ENCODE results near the gene SHROOM1.
"Not testable (repeated sequence)": the region's sequence is repeated elsewhere in the genome, so short reads cannot be mapped to it uniquely, and the experiment has no call there.

The SHROOM1 gene

DNA sequence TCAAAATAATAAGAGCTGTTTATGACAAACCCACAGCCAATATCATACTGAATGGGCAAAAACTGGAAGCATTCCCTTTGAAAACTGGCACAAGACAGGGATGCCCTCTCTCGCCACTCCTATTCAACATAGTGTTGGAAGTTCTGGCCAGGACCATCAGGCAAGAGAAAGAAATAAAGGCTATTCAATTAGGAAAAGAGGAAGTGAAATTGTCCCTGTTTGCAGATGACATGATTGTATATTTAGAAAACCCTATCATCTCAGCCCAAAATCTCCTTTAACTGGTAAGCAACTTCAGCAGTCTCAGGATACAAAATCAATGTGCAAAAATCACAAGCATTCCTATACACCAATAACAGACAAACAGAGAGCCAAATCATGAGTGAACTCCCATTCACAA, 26.2 kb downstream of the SHROOM1 start:
- not testable (repeated sequence) for DNase-seq

DNA sequence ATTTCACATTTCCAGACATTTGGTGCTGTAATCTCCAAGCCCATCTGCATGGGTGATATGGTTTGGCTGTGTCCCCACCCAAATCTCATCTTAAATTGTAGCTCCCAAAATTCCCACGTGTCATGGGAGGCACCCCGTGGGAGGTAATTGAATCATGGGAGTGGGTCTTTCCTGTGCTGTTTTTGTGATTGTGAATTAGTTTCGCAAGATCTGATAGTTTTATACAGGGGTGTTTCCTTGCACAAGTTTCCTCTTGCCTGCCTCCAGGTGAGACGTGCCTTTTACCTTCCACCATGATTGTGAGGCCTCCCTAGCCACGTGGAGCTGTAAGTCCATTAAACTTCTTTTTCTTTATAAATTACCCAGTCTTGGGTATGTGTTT, 27.8 kb downstream of the SHROOM1 start:
- DNase-seq, result not testable (repeated sequence)

DNA sequence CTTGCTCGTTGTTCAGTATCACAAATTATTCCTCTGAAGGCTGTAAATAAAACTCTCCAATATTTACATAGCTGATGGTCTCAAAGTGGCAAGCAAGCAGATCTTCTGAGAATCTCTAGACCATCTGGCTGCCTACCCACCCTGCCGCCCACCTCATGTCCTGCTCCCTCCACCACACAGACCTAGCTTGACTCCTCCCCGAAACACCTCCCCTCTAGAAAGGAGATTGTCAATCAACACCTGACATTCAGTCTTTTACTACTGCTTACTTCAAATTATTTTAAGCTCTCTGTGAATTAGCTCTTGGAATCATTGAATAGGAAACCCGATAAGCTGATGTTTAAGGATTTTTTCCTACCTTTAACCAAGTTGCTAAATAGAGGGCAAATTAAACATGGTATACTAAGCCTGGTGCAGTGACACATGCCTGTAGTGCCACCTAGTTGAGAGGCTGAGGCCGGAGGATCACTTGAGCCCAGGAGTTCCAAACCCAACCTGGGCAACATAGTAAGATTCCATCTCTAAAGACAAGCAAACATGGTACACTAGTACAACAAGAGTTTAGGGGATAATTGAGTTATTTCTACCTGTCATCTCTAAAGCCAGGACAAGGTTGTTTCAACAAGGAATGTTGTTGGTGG, 28.3 kb downstream of the SHROOM1 start:
- no peak for DNase-seq

DNA sequence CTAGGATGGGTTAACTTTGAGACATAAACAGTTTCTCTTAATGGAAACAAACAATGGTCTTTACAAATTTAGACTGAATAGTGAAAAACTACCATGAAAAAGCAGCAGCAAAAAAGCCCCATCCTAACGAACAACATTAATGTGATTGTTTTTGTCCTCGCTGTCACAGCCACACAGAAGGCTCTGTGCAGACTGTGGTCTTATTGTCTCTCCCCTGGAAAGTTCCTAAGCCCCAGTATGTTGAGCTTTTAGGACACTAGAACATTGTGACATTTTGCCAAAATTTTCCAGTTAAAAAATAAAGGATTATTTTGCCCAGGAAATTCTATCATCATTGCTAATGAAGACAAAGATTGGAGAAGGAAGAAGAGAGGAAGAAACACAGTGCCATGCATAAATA, 29.9 kb downstream of the SHROOM1 start:
- DNase-seq, result no peak

DNA sequence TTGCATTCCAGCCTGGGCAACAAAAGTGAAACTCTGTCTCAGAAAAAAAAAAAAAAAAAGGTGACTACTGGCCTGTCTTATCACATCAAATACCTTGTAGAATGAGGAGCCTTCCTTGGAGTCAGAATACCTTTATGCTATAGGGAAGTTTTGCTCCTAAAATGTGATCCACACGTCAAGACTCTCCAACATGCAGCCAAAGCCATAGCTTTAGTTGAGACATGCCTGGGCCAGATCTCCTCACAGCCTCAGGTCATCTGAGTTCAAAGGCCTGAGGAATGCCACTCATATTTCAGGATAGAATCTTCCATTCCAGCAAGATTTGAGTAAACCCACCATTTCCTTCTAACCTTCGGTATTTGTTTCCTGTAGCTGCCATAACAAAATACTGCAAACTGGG, 31.1 kb downstream of the SHROOM1 start:
- DNase-seq, result no peak

DNA sequence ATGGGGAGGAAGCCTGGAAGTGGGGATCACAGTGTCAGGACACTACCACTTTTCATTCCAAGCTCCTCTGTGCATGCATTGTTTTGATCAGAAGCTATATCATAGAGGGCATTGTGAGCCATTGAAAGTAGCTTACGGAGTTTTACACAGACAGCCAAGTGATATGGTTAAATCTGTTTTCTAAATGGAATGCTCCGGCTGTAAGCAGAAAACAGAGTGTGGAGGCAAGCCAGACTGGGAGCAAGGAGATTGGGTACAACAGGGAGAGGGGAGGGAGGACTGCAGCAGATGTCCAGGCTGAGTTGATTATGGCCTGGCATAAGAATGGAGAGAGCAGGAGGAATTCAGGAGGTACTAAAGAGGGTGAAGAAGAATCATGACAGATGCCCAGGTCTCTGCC, 32.8 kb downstream of the SHROOM1 start:
- DNase-seq, result no peak

DNA sequence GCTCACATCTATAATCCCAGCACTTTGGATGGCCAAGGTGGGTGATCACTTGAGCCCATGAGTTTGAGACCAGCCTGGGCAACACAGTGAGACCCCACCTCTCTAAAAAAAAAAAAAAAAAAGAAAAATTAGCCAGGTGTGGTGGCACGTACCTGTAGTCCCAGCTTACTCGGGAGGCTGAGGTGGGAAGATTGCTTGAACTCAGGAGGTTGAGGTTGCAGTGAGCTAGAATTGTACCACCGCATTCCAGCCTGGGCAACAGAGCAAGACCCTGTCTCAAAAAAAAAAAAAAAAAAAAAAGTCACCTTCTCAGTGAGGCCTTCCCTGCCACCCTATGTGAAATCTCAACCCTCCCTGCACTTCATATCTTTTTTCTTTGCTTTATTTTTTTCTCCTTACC, 39.4 kb downstream of the SHROOM1 start:
- no peak for DNase-seq

DNA sequence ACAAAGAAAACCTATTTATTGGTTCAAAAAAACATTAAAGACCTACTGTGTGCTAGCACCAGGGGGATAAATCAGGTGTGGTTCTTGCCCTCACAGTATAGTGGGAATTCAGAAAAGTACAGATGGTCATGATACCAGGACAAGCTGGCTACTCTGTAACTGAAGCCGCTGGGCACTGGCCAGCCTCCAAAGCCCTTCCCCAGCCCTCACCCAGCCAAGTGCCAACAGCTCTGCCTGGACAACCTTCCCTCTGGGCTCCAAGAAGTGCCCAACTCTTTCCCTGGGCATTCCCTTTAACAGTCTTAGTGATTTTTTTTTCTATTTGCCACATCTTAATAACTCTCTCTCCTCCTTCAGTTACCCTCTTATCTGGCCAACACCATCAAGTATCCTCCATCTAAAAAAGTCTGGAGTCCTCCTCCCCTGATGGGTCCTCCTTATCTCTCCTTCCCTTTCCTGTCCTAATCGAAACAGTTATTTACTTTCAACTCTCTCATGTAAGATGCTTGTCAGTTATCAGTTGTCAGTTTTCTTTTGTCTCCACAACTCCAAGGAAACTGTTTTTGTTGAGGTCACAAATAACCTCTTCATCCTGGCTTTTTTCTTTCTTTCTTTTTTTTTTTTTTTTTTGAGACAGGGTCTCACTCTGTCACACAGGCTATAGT, 40.1 kb downstream of the SHROOM1 start:
- no peak for DNase-seq

DNA sequence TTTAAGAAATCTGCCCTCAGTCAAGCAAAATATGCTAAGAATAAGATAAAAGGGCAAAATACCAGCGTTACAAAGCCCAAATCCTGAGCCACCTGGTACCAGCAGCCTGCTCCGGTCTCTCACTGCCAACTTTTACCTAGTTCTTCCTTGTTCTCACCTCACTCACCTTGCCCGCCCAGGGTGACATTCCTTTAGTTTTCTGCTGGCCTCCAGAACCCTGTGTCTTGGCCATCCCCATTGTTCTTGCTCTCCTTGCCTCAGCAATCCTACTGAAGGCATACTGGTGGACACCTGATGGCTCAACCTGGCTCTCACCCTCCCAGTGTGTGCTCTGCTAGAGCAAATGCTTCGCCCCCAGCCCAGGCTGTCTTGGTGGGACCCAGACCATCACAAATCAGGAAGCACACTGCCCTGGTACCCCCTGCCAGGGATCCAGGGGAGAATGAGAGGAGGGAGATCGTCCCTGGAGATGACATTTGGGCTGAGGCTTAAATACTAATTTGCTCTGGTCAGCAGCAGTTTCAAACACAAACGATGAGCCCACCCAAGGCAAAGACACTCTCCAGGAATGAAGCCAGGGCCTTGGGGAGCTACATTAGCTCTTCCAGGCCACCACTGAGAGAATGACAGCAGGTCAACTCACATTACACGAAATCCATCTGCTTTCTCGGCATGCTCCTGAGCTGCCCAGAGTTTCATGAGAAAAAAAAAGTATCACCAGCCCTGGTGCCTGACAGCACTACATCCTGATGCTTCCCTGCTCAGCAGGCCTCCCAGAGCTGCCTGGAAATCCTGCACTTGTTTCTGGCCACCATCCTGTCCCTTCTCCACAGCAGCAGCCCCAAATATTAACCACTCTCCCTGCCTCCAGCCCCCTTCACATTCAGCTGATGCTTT, 41.2 kb downstream of the SHROOM1 start:
- no peak for DNase-seq

DNA sequence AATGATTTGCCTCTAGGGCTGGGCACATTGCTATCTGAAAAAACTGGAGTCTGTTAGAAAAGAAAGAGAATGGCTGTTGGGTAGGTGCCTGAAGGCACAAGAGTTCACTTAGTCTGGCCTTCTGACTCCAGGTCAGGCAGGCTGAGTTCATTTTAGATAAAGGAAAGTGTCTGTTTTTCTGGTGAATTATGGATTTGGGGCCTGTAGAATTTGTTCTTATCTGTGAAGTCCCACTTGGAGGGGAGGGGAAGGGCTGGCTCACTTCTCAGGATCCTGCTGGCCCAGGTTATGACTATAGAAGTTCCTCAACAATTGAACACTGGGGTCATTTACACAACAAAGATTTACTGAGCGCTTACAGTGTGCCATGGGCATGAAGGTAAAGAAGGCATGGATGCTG, 41.9 kb downstream of the SHROOM1 start:
- DNase-seq, result no peak

DNA sequence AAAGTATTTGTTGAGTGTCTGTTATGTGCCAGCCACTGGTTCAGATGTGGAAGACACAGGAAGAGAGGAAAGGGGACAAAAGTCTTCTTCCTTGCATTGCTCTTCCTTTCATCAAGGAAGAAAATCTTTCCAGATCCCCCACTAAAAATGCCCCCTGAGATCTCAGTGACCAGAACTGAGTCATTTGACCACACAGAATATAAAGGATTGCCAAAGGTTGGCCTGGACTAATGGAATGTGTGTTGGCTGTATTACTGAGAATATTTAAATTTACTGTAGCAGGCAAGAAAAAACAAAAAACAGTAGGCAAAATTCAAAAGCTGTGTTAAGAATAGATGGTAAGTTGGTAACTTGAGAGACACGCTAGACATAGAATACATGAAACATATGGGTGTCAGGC, 43.4 kb downstream of the SHROOM1 start:
- no peak for DNase-seq

DNA sequence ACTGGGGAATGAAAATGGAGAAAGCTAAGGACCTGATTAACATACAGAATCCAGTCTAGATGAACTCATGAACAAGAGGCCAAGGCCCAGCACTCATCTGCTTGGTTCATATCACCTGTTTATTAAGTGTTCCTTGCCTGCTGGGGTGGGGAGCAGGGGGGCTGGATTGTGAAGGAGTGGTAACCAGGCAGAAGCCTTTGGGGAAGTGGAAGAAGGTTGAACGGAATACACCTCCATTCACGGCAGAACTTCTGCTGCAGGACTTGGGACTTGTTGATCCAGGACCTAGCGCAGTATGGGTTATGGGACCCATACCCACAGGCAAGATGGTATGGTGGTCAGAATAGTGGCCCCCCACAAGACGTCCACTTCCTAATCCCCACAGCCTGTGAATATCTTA, 44.6 kb downstream of the SHROOM1 start:
- no peak for DNase-seq

DNA sequence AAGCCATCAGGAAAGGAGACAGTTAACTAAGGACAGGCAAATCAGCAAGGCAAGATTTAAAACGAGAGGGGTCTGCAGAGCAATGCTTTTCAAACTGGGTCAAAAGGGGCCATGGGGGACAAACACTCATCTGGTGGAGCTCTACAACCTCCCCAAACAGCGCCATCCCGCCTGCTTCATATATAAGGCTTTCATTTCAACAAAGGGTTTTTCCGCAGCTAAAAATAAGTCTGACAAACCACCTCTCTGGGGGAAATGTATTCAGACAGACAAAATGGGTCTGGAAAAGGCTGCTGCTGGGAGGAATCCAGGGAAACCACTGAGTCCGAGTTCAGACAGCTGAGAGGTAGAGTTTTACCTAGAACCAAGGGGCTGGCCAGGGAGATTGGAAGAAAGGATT, 45.1 kb downstream of the SHROOM1 start:
- no peak for DNase-seq

DNA sequence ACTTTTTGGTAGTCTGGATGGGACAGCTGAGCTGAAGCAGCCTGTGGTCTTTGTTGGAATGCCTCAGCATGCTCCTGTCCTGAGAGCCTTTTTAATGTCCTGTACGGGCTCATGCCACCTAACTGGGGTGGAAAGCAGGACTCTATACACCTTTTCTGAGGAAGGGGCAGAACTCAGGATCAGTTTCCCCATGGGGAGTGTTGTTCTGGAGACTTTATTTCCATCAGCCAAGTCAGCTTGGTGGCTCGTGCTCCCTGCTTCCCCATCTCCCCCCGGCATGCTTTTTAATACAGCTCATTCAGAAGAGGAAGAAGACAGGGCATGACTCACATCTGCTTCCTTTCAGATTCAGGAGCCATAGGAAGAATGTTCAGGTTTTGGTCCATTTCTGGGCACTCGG, 48.3 kb downstream of the SHROOM1 start:
- no peak for DNase-seq

DNA sequence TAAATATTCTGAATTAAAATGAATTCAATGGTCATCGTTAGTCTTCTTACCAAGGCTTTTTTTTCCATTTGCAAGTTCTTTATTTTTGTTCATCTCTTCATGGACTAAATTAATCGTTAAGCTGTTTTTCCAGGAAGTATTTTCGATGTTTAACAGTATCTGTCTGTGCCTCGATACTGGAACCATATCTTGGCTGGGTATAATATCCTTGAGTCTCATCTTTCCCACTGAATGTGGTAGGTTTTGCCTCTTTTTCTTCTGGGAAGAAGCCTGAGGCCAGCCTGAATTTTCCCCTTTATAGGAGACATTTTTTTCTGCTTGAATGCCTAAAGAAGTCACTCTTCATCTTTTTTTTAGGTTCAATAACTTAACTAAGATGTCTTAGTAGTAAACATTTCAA, 49.4 kb downstream of the SHROOM1 start:
- no peak for DNase-seq

DNA sequence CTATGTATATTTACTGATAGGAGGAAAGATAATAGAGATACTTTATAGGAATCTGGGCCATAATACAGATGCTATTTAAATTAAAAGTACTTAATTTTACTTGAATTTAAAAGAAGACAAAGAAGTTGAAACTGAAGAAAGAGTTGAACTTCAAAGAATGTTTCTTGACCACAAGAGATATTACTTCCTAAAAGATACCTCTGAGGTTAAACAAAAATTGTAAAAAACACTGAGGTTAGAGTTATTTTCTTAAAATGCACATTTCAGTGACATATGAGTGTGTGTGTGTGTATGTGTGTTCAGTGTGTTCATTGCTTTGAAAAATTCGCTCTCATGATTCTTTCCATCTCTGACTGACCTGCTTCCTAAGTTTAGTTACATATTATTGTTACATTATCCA, 49.9 kb downstream of the SHROOM1 start:
- no peak for DNase-seq

DNA sequence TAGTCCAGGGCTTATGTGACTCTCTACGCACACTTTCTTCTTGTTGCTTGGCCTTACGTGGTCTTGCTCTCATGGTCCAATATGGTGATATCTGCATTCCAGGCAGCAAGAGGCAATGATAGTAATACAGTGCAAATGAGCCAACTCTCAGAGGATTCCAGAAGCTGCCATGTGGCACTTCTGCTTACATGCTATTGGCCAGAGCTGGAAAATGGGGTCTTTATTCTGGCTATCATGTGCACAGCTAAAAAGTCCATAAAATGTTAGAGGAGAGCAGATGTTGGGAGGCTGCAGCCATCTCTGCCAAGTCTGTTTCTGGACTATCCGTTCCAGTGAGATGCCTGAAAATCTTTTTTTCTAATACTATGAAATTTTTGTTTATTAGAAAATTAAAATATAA, 50.5 kb downstream of the SHROOM1 start:
- no peak for DNase-seq

DNA sequence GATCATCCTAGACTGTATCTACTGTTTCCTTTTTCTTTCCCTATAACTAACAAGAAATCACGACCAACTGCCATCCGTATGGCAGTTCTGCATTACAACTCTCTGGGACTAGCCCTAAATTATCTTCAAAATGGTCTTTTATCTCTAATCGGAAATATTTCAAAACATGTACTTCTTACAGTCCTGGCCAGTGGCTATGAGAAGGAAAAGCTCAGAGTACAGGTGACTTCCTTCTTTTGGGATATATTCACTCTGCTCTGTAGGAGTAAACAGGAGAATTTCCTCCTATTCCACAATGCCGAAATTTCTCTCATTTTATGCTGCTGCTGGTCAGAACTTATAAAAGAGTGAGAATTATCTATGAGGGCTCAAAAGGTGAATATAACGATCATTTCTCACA, 51.6 kb downstream of the SHROOM1 start:
- DNase-seq, result no peak

DNA sequence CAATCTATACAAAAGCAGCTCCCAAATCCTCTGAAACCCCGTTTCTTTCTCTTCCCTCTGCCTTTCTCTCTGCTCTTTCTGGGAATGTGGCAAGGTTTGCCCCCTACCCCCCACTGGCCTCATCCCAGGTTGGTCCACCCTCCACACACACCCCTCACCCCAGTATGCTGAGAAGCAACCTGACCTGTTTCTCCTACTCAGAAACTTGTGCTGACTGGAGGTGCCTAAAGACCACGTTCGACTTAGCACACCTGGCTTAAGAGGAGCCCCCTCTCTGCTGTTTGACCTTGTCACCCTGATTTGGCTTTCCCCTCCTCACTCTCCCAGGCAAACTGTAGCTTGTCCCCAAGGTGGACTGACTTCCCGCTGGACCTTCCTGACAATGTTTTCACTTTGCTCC, 52.3 kb downstream of the SHROOM1 start:
- DNase-seq, result no peak

DNA sequence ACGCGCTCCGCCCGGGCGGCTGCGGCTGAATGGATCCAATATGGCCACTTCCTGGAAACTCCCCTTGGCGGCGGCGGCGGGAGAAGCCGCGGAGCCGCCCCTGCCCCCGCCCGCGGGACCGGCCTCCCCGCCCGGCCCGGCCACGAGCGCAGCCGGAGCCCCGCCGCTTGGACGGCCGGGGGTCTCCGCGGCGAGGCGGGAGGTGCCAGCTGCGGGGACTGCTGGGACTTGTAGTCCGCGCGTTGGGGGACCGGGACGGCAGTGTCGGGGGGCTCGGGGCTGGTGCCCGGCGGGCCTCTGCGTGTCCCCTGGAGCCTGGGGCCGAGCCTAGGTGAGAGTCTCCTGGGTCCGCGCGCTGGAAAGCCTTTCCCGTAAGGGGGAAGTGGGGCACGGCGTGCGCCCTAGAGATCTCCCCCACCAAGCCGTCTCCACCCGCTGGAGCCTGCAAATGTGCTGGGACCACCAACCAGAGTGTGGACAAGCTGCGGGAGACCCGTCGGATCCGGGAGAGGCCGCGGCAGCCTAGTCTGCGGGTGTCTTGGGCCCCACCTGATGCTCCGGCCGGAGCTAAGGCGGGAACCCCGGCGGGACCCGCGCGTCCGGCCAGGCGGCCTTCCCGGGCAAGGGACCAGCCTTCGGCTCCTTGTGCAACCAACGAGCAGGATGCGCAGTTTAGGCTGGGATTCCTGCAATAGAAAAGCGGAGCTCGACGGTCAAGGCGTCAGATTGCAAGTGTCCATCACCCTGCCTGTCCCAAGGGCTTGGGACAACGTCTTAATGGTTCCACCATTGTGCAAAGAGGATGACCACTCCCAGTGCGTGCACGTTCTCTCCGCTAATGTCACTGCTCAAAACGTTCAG, 53.0 kb downstream of the SHROOM1 start, which contains the start of gene SEPTIN8:
TSS of gene SEPTIN8 (minus strand) at position 31 of the 861 bp plus-strand sequence. CDS start 102 bp downstream, outside the sequence.
- DNase-seq, result no peak

DNA sequence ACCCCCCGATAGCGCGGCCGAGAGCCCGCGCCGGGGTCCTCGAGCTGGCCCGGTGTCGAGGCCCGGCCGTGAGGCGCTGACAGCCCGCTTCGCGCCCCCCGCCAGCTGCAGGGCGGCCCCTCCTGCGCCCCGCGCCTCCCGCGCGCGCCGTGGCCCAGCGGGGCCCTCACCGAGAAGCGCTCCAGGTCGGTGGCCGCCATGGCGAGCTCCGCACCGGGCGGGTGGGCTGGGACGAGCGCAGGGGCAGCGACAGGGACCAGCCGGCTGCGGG, 53.6 kb downstream of the SHROOM1 start:
- DNase-seq, result no peak

DNA sequence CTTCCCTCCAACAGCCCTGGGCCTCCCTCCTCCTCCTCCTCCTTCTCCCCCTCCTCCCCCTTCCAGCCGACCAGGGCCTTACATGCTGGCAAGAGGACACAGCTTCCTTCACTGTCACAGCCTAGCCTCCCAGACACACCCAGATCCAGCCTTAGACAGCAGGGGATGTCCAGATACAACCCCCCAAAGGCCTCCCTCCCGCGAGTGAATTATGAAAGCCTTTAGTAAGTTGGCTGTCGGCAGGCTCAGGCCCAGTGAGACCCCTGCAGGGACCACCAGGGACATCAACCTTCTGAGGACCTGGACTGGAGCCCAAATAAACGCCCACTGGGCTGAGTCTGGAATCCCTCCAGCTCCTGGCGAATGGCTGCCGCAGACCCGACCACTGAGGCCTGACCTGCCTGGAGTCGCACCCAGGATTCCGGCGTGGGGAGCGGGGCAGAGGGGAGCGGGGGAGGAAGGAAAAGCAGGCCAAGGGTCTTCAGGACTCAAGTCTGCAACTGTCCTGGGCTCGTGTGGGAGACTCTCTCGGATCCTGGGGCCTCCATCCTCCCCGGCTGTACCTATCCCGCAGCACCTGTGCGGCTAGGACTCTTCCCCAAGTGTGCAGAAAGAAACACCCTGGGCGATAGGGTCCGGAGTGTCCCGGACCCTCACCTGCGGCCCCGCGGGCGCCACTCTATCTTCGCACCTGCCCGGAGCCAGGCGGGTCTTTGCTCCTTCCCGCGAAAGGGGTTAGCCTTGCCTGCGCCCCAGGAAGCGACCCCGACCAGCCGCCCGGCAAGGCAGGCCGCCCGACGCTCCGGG, 54.1 kb downstream of the SHROOM1 start:
- DNase-seq, result peak; percentile 20

Data from DMS79 treated with DMSO at 0.1 percent for 48 hours (cell line).